DND-41 (cell line): ENCODE measurements around the gene L3MBTL4.

Experiments
- ATAC-seq: fragments of 200-7000 bp; cut with Tn5 transposase; 3 replicates; pipeline ENCODE4 v1.9.1; 2021; ENCODE audit warnings: low read depth; ENCODE audit not compliant: insufficient read depth
- DNase-seq: peaks from one replicate; pipeline ENCODE4 v3.0.0-alpha.2; 2020
- H2AFZ ChIP-seq: 2 replicates; pipeline ENCODE4 v1.6.0; 2012; ENCODE audit warnings: low read depth, low read length
- H3K27ac ChIP-seq: 2 replicates; pipeline ENCODE4 v1.5.1; 2012; ENCODE audit warnings: low read length, inconsistent platforms
- H3K27me3 ChIP-seq: fragments of 200-600 bp; sonication (generic); 2 replicates; pipeline ENCODE4 v1.6.0; 2012; ENCODE audit warnings: low read length, mild to moderate bottlenecking, inconsistent platforms; ENCODE audit not compliant: insufficient read depth, poor library complexity
- H3K36me3 ChIP-seq: 2 replicates; pipeline ENCODE4 v1.5.1; 2012; ENCODE audit warnings: low read length, inconsistent platforms; ENCODE audit not compliant: insufficient read depth
- H3K4me1 ChIP-seq: 2 replicates; pipeline ENCODE4 v1.5.1; 2012; ENCODE audit warnings: mild to moderate bottlenecking, low read length; ENCODE audit not compliant: insufficient read depth
- H3K4me2 ChIP-seq: 2 replicates; pipeline ENCODE4 v1.6.0; 2012; ENCODE audit warnings: mild to moderate bottlenecking, moderate library complexity, low read length, inconsistent platforms; ENCODE audit not compliant: insufficient read depth
- H3K4me3 ChIP-seq, 2 experiments: fragments of 200-600 bp in 1 of 2; shearing (Covaris generic) in 1 of 2; 2 replicates each; pipeline ENCODE4 v1.5.1; 2012 to 2016; ENCODE audit warnings: inconsistent platforms in 2 of 2, low read length in 2 of 2, mild to moderate bottlenecking in 2 of 2, low read depth in 1 of 2, moderate library complexity in 1 of 2
- H3K79me2 ChIP-seq: 2 replicates; pipeline ENCODE4 v1.6.0; 2012; ENCODE audit warnings: low read length, inconsistent platforms; ENCODE audit not compliant: insufficient read depth
- H3K9ac ChIP-seq: 2 replicates; pipeline ENCODE4 v1.6.0; 2012; ENCODE audit warnings: low read depth, mild to moderate bottlenecking, inconsistent platforms, low read length, moderate library complexity
- H3K9me3 ChIP-seq: 2 replicates; pipeline ENCODE4 v1.5.1; 2012; ENCODE audit warnings: low read length, moderate library complexity, mild to moderate bottlenecking, inconsistent platforms; ENCODE audit not compliant: insufficient read depth, severe bottlenecking
- H4K20me1 ChIP-seq: 2 replicates; pipeline ENCODE4 v1.6.0; 2012; ENCODE audit warnings: low read length; ENCODE audit not compliant: insufficient read depth
- CTCF ChIP-seq: IDR thresholded peaks from 2 replicates; pipeline ENCODE4 v1.5.1; 2012; ENCODE audit warnings: borderline replicate concordance, low read length, moderate library complexity, mild to moderate bottlenecking; ENCODE audit not compliant: poor library complexity, severe bottlenecking; ENCODE audit errors: extremely low read depth
- EZH2 ChIP-seq: IDR thresholded peaks from 3 replicates; pipeline ENCODE4 v1.6.1; 2012; ENCODE audit warnings: borderline replicate concordance, low read depth, mild to moderate bottlenecking, moderate library complexity, low read length, inconsistent platforms; ENCODE audit not compliant: severe bottlenecking

L3MBTL4 gene

GRCh38 chr18:6249170-6249569, 165.5 kb downstream of the L3MBTL4 start:
- no peaks in the 10 kb centered on the region for H3K27me3 ChIP-seq
- DNase-seq (no peak), ATAC-seq (no peak)
- H3K27ac ChIP-seq: no peak overlapping the region
- no peak overlapping the region; the same call in 1 of the 2 replicates for H2AFZ ChIP-seq
- H3K4me3 ChIP-seq: no peak overlapping the region
- no peaks in the 10 kb centered on the region for H3K4me1 ChIP-seq
- TF ChIP-seq EZH2 (no peak), CTCF (no peak)
- H4K20me1 ChIP-seq: no peaks in the 10 kb centered on the region
- H3K36me3 ChIP-seq: no peaks in the 10 kb centered on the region
- H3K4me2 ChIP-seq: no peak overlapping the region
- H3K9me3 ChIP-seq: no peaks in the 10 kb centered on the region
- H3K79me2 ChIP-seq: no peaks in the 10 kb centered on the region
- no peak overlapping the region for H3K9ac ChIP-seq

GRCh38 chr18:6248017-6248416, 166.7 kb downstream of the L3MBTL4 start:
- no peak for DNase-seq
- ATAC-seq: no peak
- H3K27me3 ChIP-seq: no peaks in the 10 kb centered on the region
- no peak overlapping the region for H3K27ac ChIP-seq
- no peaks in the 10 kb centered on the region for H3K9me3 ChIP-seq
- TF ChIP-seq CTCF (no peak), EZH2 (no peak)
- no peaks in the 10 kb centered on the region for H3K36me3 ChIP-seq
- H2AFZ ChIP-seq: no peak overlapping the region
- no peak overlapping the region for H3K9ac ChIP-seq
- H3K4me1 ChIP-seq: no peaks in the 10 kb centered on the region
- no peak overlapping the region for H3K4me2 ChIP-seq
- H3K4me3 ChIP-seq: no peak overlapping the region
- H3K79me2 ChIP-seq: no peaks in the 10 kb centered on the region
- H4K20me1 ChIP-seq: no peaks in the 10 kb centered on the region

GRCh38 chr18:6242004-6242403, 172.7 kb downstream of the L3MBTL4 start:
- H3K79me2 ChIP-seq: no peaks in the 10 kb centered on the region
- H2AFZ ChIP-seq: no peak overlapping the region
- H4K20me1 ChIP-seq: no peaks in the 10 kb centered on the region
- no peaks in the 10 kb centered on the region for H3K4me1 ChIP-seq
- no peak overlapping the region for H3K27ac ChIP-seq
- DNase-seq (no peak), ATAC-seq (no peak)
- no peaks in the 10 kb centered on the region for H3K36me3 ChIP-seq
- no peak overlapping the region for H3K9ac ChIP-seq
- TF ChIP-seq EZH2 (no peak), CTCF (no peak)
- H3K4me2 ChIP-seq: no peak overlapping the region
- H3K9me3 ChIP-seq: no peaks in the 10 kb centered on the region
- no peak overlapping the region for H3K4me3 ChIP-seq
- H3K27me3 ChIP-seq: no peaks in the 10 kb centered on the region

- ATAC-seq (no peak), DNase-seq (no peak)
- TF ChIP-seq EZH2 (no peak), CTCF (no peak)
- Histone ChIP-seq H3K9ac (no peak overlapping the region), H3K27me3 (no peaks in the 10 kb centered on the region), H3K4me2 (no peak overlapping the region), H3K27ac (no peak overlapping the region), H3K4me3 (no peak overlapping the region), H3K4me1 (no peaks in the 10 kb centered on the region), H3K79me2 (no peaks in the 10 kb centered on the region), H4K20me1 (no peaks in the 10 kb centered on the region), H3K9me3 (no peaks in the 10 kb centered on the region), H2AFZ (no peak overlapping the region), H3K36me3 (no peaks in the 10 kb centered on the region)
Measured at GRCh38 chr18:6239716-6240115, 175.0 kb downstream of the L3MBTL4 start.
